Chondrocyte (in vitro differentiated cells): ENCODE results near the gene GMNC. TPM values are rescaled to one million over a fixed set of nuclear protein-coding genes. Genes with fewer than 3 reads are reported as not detected.

ENCODE experiments used
- DNase-seq: peaks from one replicate; pipeline ENCODE4 v3.0.0; 2021; ENCODE audit warnings: mixed read lengths, low spot score
- H3K27ac Mint-ChIP-seq: one replicate; pipeline ENCODE4 v1.8.0; 2021; ENCODE audit warnings: mild to moderate bottlenecking, moderate library complexity, mixed read lengths; ENCODE audit not compliant: unreplicated experiment
- H3K27me3 Mint-ChIP-seq: 2 replicates; pipeline ENCODE4 v1.8.0; 2021; ENCODE audit warnings: low read depth, mixed read lengths
- H3K36me3 Mint-ChIP-seq: 2 replicates; pipeline ENCODE4 v1.8.0; 2021; ENCODE audit warnings: low read depth, mixed read lengths
- H3K4me1 Mint-ChIP-seq: 2 replicates; pipeline ENCODE4 v1.8.0; 2021; ENCODE audit warnings: low read depth, mild to moderate bottlenecking, mixed read lengths
- H3K4me3 Mint-ChIP-seq: one replicate; pipeline ENCODE4 v1.8.0; 2021; ENCODE audit warnings: mild to moderate bottlenecking, moderate library complexity, mixed read lengths; ENCODE audit not compliant: unreplicated experiment
- H3K9me3 Mint-ChIP-seq: 2 replicates; pipeline ENCODE4 v1.8.0; 2021; ENCODE audit warnings: low read depth, mixed read lengths
- total RNA-seq: library from RNA; stranded (reverse); gene quantifications from 3 replicates; pipeline ENCODE4 v1.2.1, GENCODE V29; 2021
- TF ChIP-seq, protein P1 (sequence below): fragments of 200-600 bp; sonication (generic); IDR thresholded peaks from 2 replicates; pipeline ENCODE4 v1.5.0; 2021; ENCODE audit warnings: antibody characterized with exemption, mild to moderate bottlenecking, moderate library complexity

The GMNC gene
- total RNA-seq, 1 donor from 2014 or later: 0.05 TPM

GRCh38 chr3:190849607-190850006 lies 12.9 kb downstream of the GMNC start:
- no peaks in the 10 kb centered on the region for H3K4me1 Mint-ChIP-seq
- TF ChIP-seq, protein P1, sequence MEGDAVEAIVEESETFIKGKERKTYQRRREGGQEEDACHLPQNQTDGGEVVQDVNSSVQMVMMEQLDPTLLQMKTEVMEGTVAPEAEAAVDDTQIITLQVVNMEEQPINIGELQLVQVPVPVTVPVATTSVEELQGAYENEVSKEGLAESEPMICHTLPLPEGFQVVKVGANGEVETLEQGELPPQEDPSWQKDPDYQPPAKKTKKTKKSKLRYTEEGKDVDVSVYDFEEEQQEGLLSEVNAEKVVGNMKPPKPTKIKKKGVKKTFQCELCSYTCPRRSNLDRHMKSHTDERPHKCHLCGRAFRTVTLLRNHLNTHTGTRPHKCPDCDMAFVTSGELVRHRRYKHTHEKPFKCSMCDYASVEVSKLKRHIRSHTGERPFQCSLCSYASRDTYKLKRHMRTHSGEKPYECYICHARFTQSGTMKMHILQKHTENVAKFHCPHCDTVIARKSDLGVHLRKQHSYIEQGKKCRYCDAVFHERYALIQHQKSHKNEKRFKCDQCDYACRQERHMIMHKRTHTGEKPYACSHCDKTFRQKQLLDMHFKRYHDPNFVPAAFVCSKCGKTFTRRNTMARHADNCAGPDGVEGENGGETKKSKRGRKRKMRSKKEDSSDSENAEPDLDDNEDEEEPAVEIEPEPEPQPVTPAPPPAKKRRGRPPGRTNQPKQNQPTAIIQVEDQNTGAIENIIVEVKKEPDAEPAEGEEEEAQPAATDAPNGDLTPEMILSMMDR: no peak
- no peak overlapping the region for H3K4me3 Mint-ChIP-seq
- DNase-seq: no peak
- peaks cover 33% of the 10 kb centered on the region for H3K27me3 Mint-ChIP-seq
- no peak overlapping the region for H3K27ac Mint-ChIP-seq
- no peaks in the 10 kb centered on the region for H3K36me3 Mint-ChIP-seq
- no peaks in the 10 kb centered on the region for H3K9me3 Mint-ChIP-seq

- no peaks in the 10 kb centered on the region for H3K9me3 Mint-ChIP-seq
- H3K27me3 Mint-ChIP-seq: peaks cover 31% of the 10 kb centered on the region
- TF ChIP-seq, protein P1: no peak
- no peaks in the 10 kb centered on the region for H3K4me1 Mint-ChIP-seq
- H3K36me3 Mint-ChIP-seq: no peaks in the 10 kb centered on the region
- H3K4me3 Mint-ChIP-seq: no peak overlapping the region
- no peak overlapping the region for H3K27ac Mint-ChIP-seq
- no peak for DNase-seq
Measured at GRCh38 chr3:190848870-190849269, 13.6 kb downstream of the GMNC start.

- H3K36me3 Mint-ChIP-seq: no peaks in the 10 kb centered on the region
- H3K4me3 Mint-ChIP-seq: no peak overlapping the region
- peaks cover 29% of the 10 kb centered on the region for H3K27me3 Mint-ChIP-seq
- H3K4me1 Mint-ChIP-seq: no peaks in the 10 kb centered on the region
- TF ChIP-seq, protein P1: no peak
- DNase-seq: no peak
- H3K9me3 Mint-ChIP-seq: no peaks in the 10 kb centered on the region
- no peak overlapping the region for H3K27ac Mint-ChIP-seq
Measured at GRCh38 chr3:190847436-190847835, 15.1 kb downstream of the GMNC start.

DNA sequence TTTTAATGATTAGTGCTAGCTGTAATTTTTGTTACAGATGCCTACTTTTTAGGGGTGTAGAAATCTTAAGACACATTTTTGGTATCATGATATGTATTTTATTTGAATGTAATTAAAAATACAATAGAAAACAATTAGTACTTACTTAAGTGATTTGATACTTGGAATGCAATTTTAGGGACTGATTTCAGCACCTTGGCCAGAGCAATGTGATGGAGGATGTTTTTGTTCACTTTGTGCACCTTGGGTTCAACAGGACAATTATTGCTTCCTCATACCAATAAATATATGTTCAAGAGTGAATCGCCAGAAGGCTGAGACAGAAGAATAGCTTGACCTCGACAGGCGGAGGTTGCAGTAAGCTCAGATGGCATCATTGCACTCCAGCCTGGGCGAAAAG lies 22.3 kb downstream of the GMNC start:
- Mint-ChIP-seq H3K4me3 (no peak overlapping the region), H3K4me1 (no peaks in the 10 kb centered on the region), H3K9me3 (peaks cover 3% of the 10 kb centered on the region), H3K27ac (no peak overlapping the region), H3K27me3 (peaks cover 9% of the 10 kb centered on the region), H3K36me3 (no peaks in the 10 kb centered on the region)
- TF ChIP-seq, protein P1: no peak
- no peak for DNase-seq

DNA sequence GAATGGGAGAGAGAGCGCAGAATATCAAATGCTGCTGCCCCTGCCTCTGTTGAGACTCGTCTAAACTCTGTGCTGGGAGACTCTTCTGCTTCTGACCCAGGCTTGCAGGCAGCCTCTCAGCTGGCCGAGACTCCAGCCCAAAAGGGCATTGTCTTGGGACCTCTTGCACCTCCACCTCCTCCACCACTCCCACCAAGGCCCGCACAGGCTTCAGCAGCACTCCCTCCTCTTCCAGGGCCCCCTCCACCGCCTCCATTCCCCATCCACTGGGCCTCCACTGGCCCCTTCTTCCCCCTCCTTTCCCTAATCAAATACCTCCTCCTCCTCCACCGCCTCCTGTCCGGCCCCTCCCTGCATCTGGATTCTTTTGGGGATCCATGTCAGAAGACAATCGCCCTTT lies 31.3 kb downstream of the GMNC start:
- H3K9me3 Mint-ChIP-seq: no peaks in the 10 kb centered on the region
- no peak for DNase-seq
- no peaks in the 10 kb centered on the region for H3K4me1 Mint-ChIP-seq
- no peaks in the 10 kb centered on the region for H3K36me3 Mint-ChIP-seq
- peaks cover 16% of the 10 kb centered on the region for H3K27me3 Mint-ChIP-seq
- H3K27ac Mint-ChIP-seq: no peak overlapping the region
- TF ChIP-seq, protein P1: no peak
- H3K4me3 Mint-ChIP-seq: no peak overlapping the region
